CD14-positive monocyte (primary cell): Measurements from ENCODE around the gene MCC. TPM values are rescaled to one million over a fixed set of nuclear protein-coding genes. Genes with fewer than 3 reads are reported as not detected.

Source experiments
- DNase-seq, 3 donors: peaks; one replicate each; pipeline ENCODE4 v3.0.0-alpha.2; 2011 to 2022
- H2AFZ ChIP-seq: 2 replicates; pipeline ENCODE4 v1.6.0; 2012; ENCODE audit warnings: mild to moderate bottlenecking, low read depth, low read length, inconsistent platforms; ENCODE audit not compliant: insufficient read depth, poor library complexity, severe bottlenecking
- H3K27ac ChIP-seq, 2 donors: 1 replicate in 1 of 2; 2 replicates in 1 of 2; pipeline ENCODE4 v1.5.1; 2012 to 2013; ENCODE audit warnings: low read length in 2 of 2, control low read depth in 1 of 2, inconsistent platforms in 1 of 2, low read depth in 1 of 2, mild to moderate bottlenecking in 1 of 2
- H3K27me3 ChIP-seq, 2 donors: one replicate each; pipeline versions ENCODE4 v1.6.0 to v1.6.1; 2011 to 2013; ENCODE audit warnings: low read length in 2 of 2; ENCODE audit not compliant: control insufficient read depth in 2 of 2, insufficient read depth in 2 of 2
- H3K36me3 ChIP-seq, 2 donors: replicated peaks in 1 of 2; 1 replicate in 1 of 2; 2 replicates in 1 of 2; pipeline versions ENCODE4 v1.5.1 to v1.6.1; 2012 to 2013; ENCODE audit warnings: low read length in 2 of 2, control low read depth in 1 of 2, inconsistent platforms in 1 of 2, mild to moderate bottlenecking in 1 of 2; ENCODE audit not compliant: insufficient read depth in 2 of 2, control insufficient read depth in 1 of 2
- H3K4me1 ChIP-seq, 2 donors: 1 replicate in 1 of 2; 2 replicates in 1 of 2; pipeline versions ENCODE4 v1.5.1 to v1.6.1; 2012 to 2013; ENCODE audit warnings: low read length in 2 of 2, control low read depth in 1 of 2, inconsistent platforms in 1 of 2, mild to moderate bottlenecking in 1 of 2, moderate library complexity in 1 of 2; ENCODE audit not compliant: insufficient read depth in 2 of 2, control insufficient read depth in 1 of 2
- H3K4me2 ChIP-seq: replicated peaks from 2 replicates; pipeline ENCODE3; 2012; ENCODE audit warnings: low read length, moderate library complexity, mild to moderate bottlenecking; ENCODE audit not compliant: poor library complexity, severe bottlenecking; ENCODE audit errors: extremely low read depth
- H3K4me3 ChIP-seq, 3 experiments: fragments of 200-600 bp in 1 of 3; sonication (generic) in 1 of 3; replicated peaks in 1 of 3; 1 replicate in 2 of 3; 2 replicates in 1 of 3; pipeline ENCODE4 v1.5.1; 2011 to 2013; ENCODE audit warnings: low read length in 3 of 3, mild to moderate bottlenecking in 3 of 3, control low read depth in 2 of 3, low read depth in 2 of 3, inconsistent platforms in 1 of 3, moderate library complexity in 1 of 3
- H3K79me2 ChIP-seq: 2 replicates; pipeline ENCODE4 v1.6.0; 2012; ENCODE audit warnings: mild to moderate bottlenecking, control low read depth, inconsistent platforms, low read length, moderate library complexity; ENCODE audit not compliant: insufficient read depth
- H3K9ac ChIP-seq: 2 replicates; pipeline ENCODE4 v1.6.0; 2017; ENCODE audit warnings: low read length, mild to moderate bottlenecking; ENCODE audit not compliant: insufficient read depth, poor library complexity, severe bottlenecking
- H3K9me3 ChIP-seq, 2 donors: replicated peaks in 1 of 2; 1 replicate in 1 of 2; 2 replicates in 1 of 2; pipeline versions ENCODE4 v1.5.1 to v1.6.1; 2012 to 2013; ENCODE audit warnings: low read length in 2 of 2, control low read depth in 1 of 2; ENCODE audit not compliant: control insufficient read depth in 1 of 2, insufficient read depth in 1 of 2
- H4K20me1 ChIP-seq: 2 replicates; pipeline ENCODE4 v1.6.0; 2012; ENCODE audit warnings: mild to moderate bottlenecking, low read length, control low read depth, moderate library complexity; ENCODE audit not compliant: insufficient read depth
- H3K27ac Mint-ChIP-seq, 7 donors: one replicate each; pipeline ENCODE4 v1.8.0; 2020; ENCODE audit warnings: mild to moderate bottlenecking in 7 of 7, mixed read lengths in 7 of 7, moderate library complexity in 6 of 7, inconsistent platforms in 2 of 7
- H3K27me3 Mint-ChIP-seq, 3 donors: one replicate each; pipeline ENCODE4 v1.8.0; 2021 to 2022; ENCODE audit warnings: low read depth in 3 of 3, mild to moderate bottlenecking in 3 of 3, mixed read lengths in 3 of 3, moderate library complexity in 3 of 3, inconsistent platforms in 1 of 3
- H3K36me3 Mint-ChIP-seq, 2 donors: one replicate each; pipeline ENCODE4 v1.8.0; 2020; ENCODE audit warnings: mixed read lengths in 2 of 2, inconsistent platforms in 1 of 2, mild to moderate bottlenecking in 1 of 2
- H3K4me1 Mint-ChIP-seq: one replicate; pipeline ENCODE4 v1.8.0; 2020; ENCODE audit warnings: mild to moderate bottlenecking, mixed read lengths
- H3K4me3 Mint-ChIP-seq, 2 donors: one replicate each; pipeline ENCODE4 v1.8.0; 2020; ENCODE audit warnings: mild to moderate bottlenecking in 2 of 2, mixed read lengths in 2 of 2, moderate library complexity in 1 of 2
- H3K9me3 Mint-ChIP-seq, 7 donors: one replicate each; pipeline ENCODE4 v1.8.0; 2020 to 2022; ENCODE audit warnings: mixed read lengths in 7 of 7, mild to moderate bottlenecking in 6 of 7, moderate library complexity in 6 of 7, inconsistent platforms in 2 of 7
- whole genome bisulfite sequencing: methylation state at CpG from one replicate; pipeline ENCODE4 v1.1.5; 2013; ENCODE audit warnings: missing lambda C conversion rate; ENCODE audit not compliant: insufficient coverage; 5-methylcytosine and 5-hydroxymethylcytosine counted together
- intact Hi-C, 2 donors: fragments of 100-400 bp; cut with micrococcal nuclease; formaldehyde crosslinking; loops; one replicate each; pipeline versions ENCODE4 v1.15.0 to v1.15.1; 2023
- polyA plus RNA-seq, 3 donors: library from polyadenylated mRNA; depleted of rRNA in 1 of 3; unstranded in 2 of 3; stranded (reverse) in 1 of 3; fragments of 300-500 nt in 2 of 3; fragments of >200 nt in 1 of 3; fragmentation: Illumina TruSeq in 2 of 3; gene quantifications; 1 replicate in 2 of 3; 2 replicates in 1 of 3; pipeline ENCODE4 v1.2.3, GENCODE V29; 2012 to 2021
- TF ChIP-seq, protein P1 (sequence below): fragments of 200-600 bp; IDR thresholded peaks from one replicate; pipeline ENCODE4 v1.8.0; 2022; ENCODE audit warnings: antibody characterized with exemption, mild to moderate bottlenecking

MCC gene
- polyA plus RNA-seq, 3 donors: 0.09 TPM; not detected in 2

DNA sequence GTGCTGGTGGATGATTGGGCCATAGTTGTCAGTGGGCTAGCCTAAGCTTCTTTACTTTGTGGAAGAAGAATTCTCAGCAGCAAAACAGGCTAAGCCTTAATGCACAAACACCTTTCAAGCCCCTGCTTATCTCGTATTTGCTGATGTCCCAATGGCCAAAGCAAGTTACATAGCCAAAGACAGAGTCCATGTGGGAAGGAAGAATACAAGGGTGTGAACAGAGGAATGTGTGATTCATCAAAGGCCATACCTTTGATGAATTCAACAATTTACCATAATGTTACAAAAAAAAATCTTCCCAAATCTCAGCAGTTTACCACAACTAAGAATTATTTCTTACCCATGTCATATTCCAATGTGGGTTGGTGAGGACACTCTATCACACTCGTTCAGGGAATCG, 24.1 kb upstream of the MCC start:
- Mint-ChIP-seq H3K27ac (no peak overlapping the region), H3K4me1 (peaks cover 21% of the 10 kb centered on the region), H3K4me3 (peak overlapping the region in 1 of 2 donors; percentile 35), H3K36me3 (peaks cover 9 to 15% of the 10 kb centered on the region in 2 donors), H3K9me3 (peaks cover 0 to 4% (median 0%) of the 10 kb centered on the region in 7 donors), H3K27me3 (peaks cover 28 to 36% (median 33%) of the 10 kb centered on the region in 3 donors)
- Histone ChIP-seq H3K79me2 (peaks cover 28% of the 10 kb centered on the region), H3K27ac (no peak overlapping the region), H3K4me3 (no peak overlapping the region), H2AFZ (peak overlapping the region; percentile 20), H3K4me1 (peaks cover 6 to 7% of the 10 kb centered on the region in 2 donors), H4K20me1 (no peaks in the 10 kb centered on the region), H3K9ac (no peak overlapping the region), H3K36me3 (peaks cover 6 to 15% of the 10 kb centered on the region in 2 donors), H3K27me3 (peaks cover 36 to 40% of the 10 kb centered on the region in 2 donors), H3K9me3 (no peaks in the 10 kb centered on the region), H3K4me2 (no peak overlapping the region)
- intact Hi-C loops: no loop called here
- TF ChIP-seq, protein P1, sequence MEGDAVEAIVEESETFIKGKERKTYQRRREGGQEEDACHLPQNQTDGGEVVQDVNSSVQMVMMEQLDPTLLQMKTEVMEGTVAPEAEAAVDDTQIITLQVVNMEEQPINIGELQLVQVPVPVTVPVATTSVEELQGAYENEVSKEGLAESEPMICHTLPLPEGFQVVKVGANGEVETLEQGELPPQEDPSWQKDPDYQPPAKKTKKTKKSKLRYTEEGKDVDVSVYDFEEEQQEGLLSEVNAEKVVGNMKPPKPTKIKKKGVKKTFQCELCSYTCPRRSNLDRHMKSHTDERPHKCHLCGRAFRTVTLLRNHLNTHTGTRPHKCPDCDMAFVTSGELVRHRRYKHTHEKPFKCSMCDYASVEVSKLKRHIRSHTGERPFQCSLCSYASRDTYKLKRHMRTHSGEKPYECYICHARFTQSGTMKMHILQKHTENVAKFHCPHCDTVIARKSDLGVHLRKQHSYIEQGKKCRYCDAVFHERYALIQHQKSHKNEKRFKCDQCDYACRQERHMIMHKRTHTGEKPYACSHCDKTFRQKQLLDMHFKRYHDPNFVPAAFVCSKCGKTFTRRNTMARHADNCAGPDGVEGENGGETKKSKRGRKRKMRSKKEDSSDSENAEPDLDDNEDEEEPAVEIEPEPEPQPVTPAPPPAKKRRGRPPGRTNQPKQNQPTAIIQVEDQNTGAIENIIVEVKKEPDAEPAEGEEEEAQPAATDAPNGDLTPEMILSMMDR: no peak
- no peak for DNase-seq
- no CpG with 5 or more reads among the region's 3 CpGs for WGBS

DNA sequence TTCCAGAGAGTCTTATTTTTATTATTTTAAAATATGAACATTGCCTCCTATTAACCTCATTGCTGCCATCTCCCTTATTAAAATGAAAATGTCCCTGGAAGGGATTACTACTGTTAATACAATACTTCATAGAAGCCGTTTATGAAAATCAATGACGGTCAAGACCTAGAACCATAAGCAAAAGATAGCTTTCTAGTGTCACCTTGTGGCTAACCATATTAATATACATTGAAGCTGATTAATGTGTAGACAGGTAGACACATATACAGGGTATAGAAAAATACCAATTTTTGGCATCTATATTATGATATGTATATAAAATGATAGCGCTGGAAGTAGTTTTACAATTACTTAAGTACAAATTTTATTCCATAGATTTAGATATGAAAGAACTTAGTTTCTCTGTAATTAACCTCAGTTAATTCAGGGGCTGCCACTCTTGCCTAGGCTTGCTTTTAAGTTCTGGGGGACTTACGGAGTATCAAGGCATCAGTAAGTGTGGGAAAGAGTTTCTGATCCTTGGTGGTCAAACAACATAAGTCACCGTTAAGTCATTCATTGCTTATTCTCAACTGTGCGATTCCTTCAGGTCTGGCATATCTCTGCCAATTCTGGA, 22.7 kb upstream of the MCC start:
- Histone ChIP-seq H3K4me1 (peaks cover 6 to 7% of the 10 kb centered on the region in 2 donors), H3K36me3 (peaks cover 1 to 3% of the 10 kb centered on the region in 2 donors), H3K79me2 (peaks cover 20% of the 10 kb centered on the region), H3K4me2 (no peak overlapping the region), H4K20me1 (no peaks in the 10 kb centered on the region), H3K4me3 (no peak overlapping the region), H3K27ac (no peak overlapping the region), H3K27me3 (peaks cover 48 to 53% of the 10 kb centered on the region in 2 donors), H3K9ac (no peak overlapping the region), H3K9me3 (no peaks in the 10 kb centered on the region), H2AFZ (no peak overlapping the region)
- H3K27ac Mint-ChIP-seq: no peak overlapping the region
- peaks cover 40 to 47% (median 44%) of the 10 kb centered on the region in 3 donors for H3K27me3 Mint-ChIP-seq
- WGBS: 94% methylated on average over 3 of the region's 6 CpGs
- DNase-seq: peak in 2 of 3 donors; percentile 21 to 30
- intact Hi-C loops: no loop called here
- TF ChIP-seq, protein P1: peak; percentile 40
- H3K9me3 Mint-ChIP-seq: peaks cover 0 to 4% (median 2%) of the 10 kb centered on the region in 7 donors
- peaks cover 2 to 8% of the 10 kb centered on the region in 2 donors for H3K36me3 Mint-ChIP-seq
- H3K4me1 Mint-ChIP-seq: peaks cover 19% of the 10 kb centered on the region
- H3K4me3 Mint-ChIP-seq: no peak overlapping the region
